Stimulated activated effector memory CD8-positive, alpha-beta T cell treated with anti-CD3 and anti-CD28 coated beads, Interleukin-12 subunit alpha, Interleukin-12 subunit beta, amount 100 ng/mL, for 72 hours (primary cell): ENCODE measurements around the gene GMCL1.
A peak's percentile ranks its signal among the peaks of the same experiment; 100 is the strongest.
"Not testable (repeated sequence)": the region's sequence is repeated elsewhere in the genome, so short reads cannot be mapped to it uniquely, and the experiment has no call there.

Experiments used
- ATAC-seq: fragments of 150-1000 bp; cut with Tn5 transposase; 2 replicates; pipeline ENCODE4 v1.10.0; 2021
- DNase-seq, 2 donors: peaks; one replicate each; pipeline ENCODE4 v3.0.0; 2021 to 2022; ENCODE audit warnings: low spot score in 2 of 2
- H3K27ac Mint-ChIP-seq: one replicate; pipeline ENCODE4 v1.8.0; 2022; ENCODE audit warnings: mild to moderate bottlenecking, mixed read lengths
- H3K36me3 Mint-ChIP-seq: one replicate; pipeline ENCODE4 v1.8.0; 2022; ENCODE audit warnings: mild to moderate bottlenecking, mixed read lengths
- H3K4me1 Mint-ChIP-seq: one replicate; pipeline ENCODE4 v1.8.0; 2022; ENCODE audit warnings: mixed read lengths
- H3K4me3 Mint-ChIP-seq: one replicate; pipeline ENCODE4 v1.8.0; 2022; ENCODE audit warnings: mild to moderate bottlenecking, mixed read lengths
- H3K9me3 Mint-ChIP-seq: one replicate; pipeline ENCODE4 v1.8.0; 2022; ENCODE audit warnings: mixed read lengths

The GMCL1 gene

GRCh38 chr2:69888451-69888850 is 59.0 kb downstream of the GMCL1 start:
- no peak overlapping the region for H3K4me3 Mint-ChIP-seq
- no peaks in the 10 kb centered on the region for H3K36me3 Mint-ChIP-seq
- ATAC-seq (no peak), DNase-seq (no peak)
- H3K27ac Mint-ChIP-seq, result no peak overlapping the region
- H3K4me1 Mint-ChIP-seq, result peaks cover 8% of the 10 kb centered on the region
- H3K9me3 Mint-ChIP-seq, result no peaks in the 10 kb centered on the region

GRCh38 chr2:69889302-69889701 is 59.8 kb downstream of the GMCL1 start:
- DNase-seq (no peak), ATAC-seq (no peak)
- Mint-ChIP-seq H3K4me3 (no peak overlapping the region), H3K4me1 (peaks cover 13% of the 10 kb centered on the region), H3K36me3 (peaks cover 8% of the 10 kb centered on the region), H3K27ac (no peak overlapping the region), H3K9me3 (no peaks in the 10 kb centered on the region)

- no peak overlapping the region for H3K27ac Mint-ChIP-seq
- DNase-seq, result no peak
- H3K36me3 Mint-ChIP-seq, result peaks cover 22% of the 10 kb centered on the region
- peaks cover 21% of the 10 kb centered on the region for H3K4me1 Mint-ChIP-seq
- H3K4me3 Mint-ChIP-seq, result no peak overlapping the region
- no peak for ATAC-seq
- no peaks in the 10 kb centered on the region for H3K9me3 Mint-ChIP-seq
Measured at GRCh38 chr2:69890881-69891280, 61.4 kb downstream of the GMCL1 start.

GRCh38 chr2:69892838-69893424 is 63.5 kb downstream of the GMCL1 start:
- H3K4me1 Mint-ChIP-seq, result peaks cover 34% of the 10 kb centered on the region
- H3K27ac Mint-ChIP-seq, result peak overlapping the region; percentile 99
- peaks cover 43% of the 10 kb centered on the region for H3K36me3 Mint-ChIP-seq
- not testable (repeated sequence) for DNase-seq, ATAC-seq, H3K9me3 Mint-ChIP-seq
- H3K4me3 Mint-ChIP-seq, result peak overlapping the region; percentile 97

- Mint-ChIP-seq H3K4me3 (peak within 1 kb of the TSS; percentile 97), H3K9me3 (no peaks in the 10 kb centered on the region), H3K4me1 (peaks cover 39% of the 10 kb centered on the region), H3K27ac (peak within 1 kb of the TSS; percentile 99), H3K36me3 (peaks cover 53% of the 10 kb centered on the region)
- ATAC-seq, result peak; percentile 86
- peak; percentile 70 to 90 for DNase-seq
Measured at GRCh38 chr2:69893684-69894551, 64.5 kb downstream of the GMCL1 start, which contains the start of gene SNRNP27. Gene SNRNP27 (plus strand): TSS chr2:69893956. CDS start chr2:69893985, 29 bp downstream.

- not testable (repeated sequence) for DNase-seq, ATAC-seq, H3K9me3 Mint-ChIP-seq
- H3K27ac Mint-ChIP-seq, result peak overlapping the region; percentile 99
- H3K36me3 Mint-ChIP-seq, result peaks cover 61% of the 10 kb centered on the region
- peak overlapping the region; percentile 97 for H3K4me3 Mint-ChIP-seq
- peaks cover 39% of the 10 kb centered on the region for H3K4me1 Mint-ChIP-seq
Measured at GRCh38 chr2:69894737-69895136, 65.3 kb downstream of the GMCL1 start.

GRCh38 chr2:69902213-69902922 is 72.9 kb downstream of the GMCL1 start:
- peak overlapping the region; percentile 85 for H3K4me3 Mint-ChIP-seq
- no peak for DNase-seq
- H3K4me1 Mint-ChIP-seq, result peaks cover 36% of the 10 kb centered on the region
- ATAC-seq, result peak; percentile 37
- H3K9me3 Mint-ChIP-seq, result no peaks in the 10 kb centered on the region
- peaks cover 100% of the 10 kb centered on the region for H3K36me3 Mint-ChIP-seq
- H3K27ac Mint-ChIP-seq, result peak overlapping the region; percentile 95

GRCh38 chr2:69907216-69907615 is 77.8 kb downstream of the GMCL1 start:
- Mint-ChIP-seq H3K4me1 (peaks cover 11% of the 10 kb centered on the region), H3K36me3 (peaks cover 95% of the 10 kb centered on the region), H3K9me3 (no peaks in the 10 kb centered on the region), H3K4me3 (no peak overlapping the region), H3K27ac (no peak overlapping the region)
- ATAC-seq (no peak), DNase-seq (no peak)

GRCh38 chr2:69911985-69912563 is 82.6 kb downstream of the GMCL1 start:
- H3K4me1 Mint-ChIP-seq, result peaks cover 11% of the 10 kb centered on the region
- no peaks in the 10 kb centered on the region for H3K9me3 Mint-ChIP-seq
- no peak overlapping the region for H3K4me3 Mint-ChIP-seq
- peaks cover 72% of the 10 kb centered on the region for H3K36me3 Mint-ChIP-seq
- DNase-seq (no peak), ATAC-seq (no peak)
- H3K27ac Mint-ChIP-seq, result peak overlapping the region; percentile 17

GRCh38 chr2:69914164-69914949 is 84.9 kb downstream of the GMCL1 start:
- ATAC-seq (peak; percentile 94), DNase-seq (peak; percentile 92 to 99)
- peak overlapping the region; percentile 77 for H3K27ac Mint-ChIP-seq
- H3K36me3 Mint-ChIP-seq, result peaks cover 72% of the 10 kb centered on the region
- peaks cover 22% of the 10 kb centered on the region for H3K4me1 Mint-ChIP-seq
- H3K9me3 Mint-ChIP-seq, result no peaks in the 10 kb centered on the region
- H3K4me3 Mint-ChIP-seq, result peak overlapping the region; percentile 64

- no peak for ATAC-seq
- Mint-ChIP-seq H3K4me1 (peaks cover 22% of the 10 kb centered on the region), H3K27ac (peak within 1 kb of the TSS; percentile 77), H3K36me3 (peaks cover 72% of the 10 kb centered on the region), H3K4me3 (peak within 1 kb of the TSS; percentile 64), H3K9me3 (no peaks in the 10 kb centered on the region)
- DNase-seq, result peak in 1 of 2 donors; percentile 25
Measured at GRCh38 chr2:69914950-69915945, 85.8 kb downstream of the GMCL1 start, which contains the start of gene MXD1. Gene MXD1 (plus strand): TSS chr2:69915109. CDS start chr2:69915331, 222 bp downstream.

GRCh38 chr2:69916106-69916505 is 86.6 kb downstream of the GMCL1 start:
- DNase-seq (no peak), ATAC-seq (no peak)
- peak overlapping the region; percentile 58 for H3K27ac Mint-ChIP-seq
- no peaks in the 10 kb centered on the region for H3K9me3 Mint-ChIP-seq
- H3K4me1 Mint-ChIP-seq, result peaks cover 22% of the 10 kb centered on the region
- H3K36me3 Mint-ChIP-seq, result peaks cover 72% of the 10 kb centered on the region
- H3K4me3 Mint-ChIP-seq, result peak overlapping the region; percentile 64

GRCh38 chr2:69917852-69918251 is 88.4 kb downstream of the GMCL1 start:
- Mint-ChIP-seq H3K27ac (peak overlapping the region; percentile 32), H3K36me3 (peaks cover 82% of the 10 kb centered on the region), H3K4me3 (peak overlapping the region; percentile 64), H3K4me1 (peaks cover 20% of the 10 kb centered on the region), H3K9me3 (no peaks in the 10 kb centered on the region)
- ATAC-seq (no peak), DNase-seq (no peak)
